Prostate gland (tissue), 2 donors: ENCODE results near the gene ACACB. TPM values are rescaled to one million over a fixed set of nuclear protein-coding genes. Genes with fewer than 3 reads are reported as not detected.

Experiments
- DNase-seq: peaks from one replicate; pipeline ENCODE4 v3.0.0-alpha.2; 2019; ENCODE audit warnings: low spot score
- H3K27ac ChIP-seq, 2 donors: fragments of 200-600 bp; sonication (generic); 2 replicates each; pipeline ENCODE4 v1.5.1; 2017 to 2019
- H3K27me3 ChIP-seq: fragments of 200-600 bp; sonication (generic); replicated peaks from 2 replicates; pipeline ENCODE4 v1.5.1; 2019; ENCODE audit not compliant: insufficient read depth
- H3K36me3 ChIP-seq, 2 donors: fragments of 200-600 bp; sonication (generic); 1 replicate in 1 of 2; 2 replicates in 1 of 2; pipeline versions ENCODE4 v1.5.1 to v1.8.1; 2017 to 2019
- H3K4me1 ChIP-seq: fragments of 200-600 bp; sonication (generic); replicated peaks from 2 replicates; pipeline ENCODE4 v1.5.1; 2019
- H3K4me3 ChIP-seq, 2 donors: fragments of 200-600 bp; sonication (generic); 2 replicates each; pipeline ENCODE4 v1.5.1; 2017 to 2019
- H3K9me3 ChIP-seq: fragments of 200-600 bp; sonication (generic); 2 replicates; pipeline ENCODE4 v1.5.1; 2017
- CTCF ChIP-seq, 4 experiments: fragments of 200-600 bp in 2 of 4; fragments of 450-650 bp in 2 of 4; sonication (generic) in 2 of 4; IDR thresholded peaks; 1 replicate in 3 of 4; 2 replicates in 1 of 4; pipeline ENCODE4 v1.5.1; 2016 to 2019; ENCODE audit warnings: antibody characterized with exemption in 4 of 4, mild to moderate bottlenecking in 2 of 4, moderate library complexity in 2 of 4
- POLR2A ChIP-seq: fragments of 450-650 bp; IDR thresholded peaks from one replicate; pipeline ENCODE4 v1.6.1; 2016; ENCODE audit warnings: antibody characterized with exemption, mild to moderate bottlenecking
- POLR2AphosphoS5 ChIP-seq: sonication (generic); formaldehyde crosslinking; IDR thresholded peaks from one replicate; pipeline ENCODE4 v1.6.1; 2017; ENCODE audit warnings: antibody characterized with exemption
- WGBS: methylation state at CpG from one replicate; pipeline ENCODE4 v1.1.5; 2018; 5-methylcytosine and 5-hydroxymethylcytosine counted together
- intact Hi-C: fragments of 100-400 bp; cut with DNase I; formaldehyde crosslinking; loops from one replicate; pipeline ENCODE4 v1.14.2; 2022
- total RNA-seq, 2 donors: library from RNA; depleted of rRNA; stranded (reverse); fragments of >200 nt; gene quantifications; one replicate each; pipeline ENCODE4 v1.1.0, GENCODE V29; 2016

ACACB gene
- total RNA-seq, 2 donors from 2014 or later = 52.5 to 63.3 TPM

- Histone ChIP-seq H3K27ac (no peak overlapping the region), H3K4me3 (no peak overlapping the region), H3K27me3 (no peaks in the 10 kb centered on the region), H3K36me3 (no peaks in the 10 kb centered on the region), H3K4me1 (no peaks in the 10 kb centered on the region), H3K9me3 (no peaks in the 10 kb centered on the region)
- intact Hi-C loops = no loop called here
- DNase-seq = no peak
- 68% methylated on average over 7 of the region's 7 CpGs for WGBS
- TF ChIP-seq POLR2A (no peak), POLR2AphosphoS5 (no peak)
Measured at GRCh38 chr12:109125791-109126190, 9.4 kb downstream of the ACACB start.

- Histone ChIP-seq H3K36me3 (no peaks in the 10 kb centered on the region), H3K9me3 (no peaks in the 10 kb centered on the region), H3K27me3 (no peaks in the 10 kb centered on the region), H3K4me1 (no peaks in the 10 kb centered on the region), H3K27ac (no peak overlapping the region), H3K4me3 (no peak overlapping the region)
- TF ChIP-seq POLR2AphosphoS5 = no peak
- no peak for TF ChIP-seq POLR2A
- no peak for TF ChIP-seq CTCF (IDR thresholded peaks at IDR 0.05)
- DNase-seq = no peak
- intact Hi-C loops = no loop called here
- 66% methylated on average over 3 of the region's 3 CpGs for WGBS
Measured at GRCh38 chr12:109126784-109127183, 10.4 kb downstream of the ACACB start.

DNA sequence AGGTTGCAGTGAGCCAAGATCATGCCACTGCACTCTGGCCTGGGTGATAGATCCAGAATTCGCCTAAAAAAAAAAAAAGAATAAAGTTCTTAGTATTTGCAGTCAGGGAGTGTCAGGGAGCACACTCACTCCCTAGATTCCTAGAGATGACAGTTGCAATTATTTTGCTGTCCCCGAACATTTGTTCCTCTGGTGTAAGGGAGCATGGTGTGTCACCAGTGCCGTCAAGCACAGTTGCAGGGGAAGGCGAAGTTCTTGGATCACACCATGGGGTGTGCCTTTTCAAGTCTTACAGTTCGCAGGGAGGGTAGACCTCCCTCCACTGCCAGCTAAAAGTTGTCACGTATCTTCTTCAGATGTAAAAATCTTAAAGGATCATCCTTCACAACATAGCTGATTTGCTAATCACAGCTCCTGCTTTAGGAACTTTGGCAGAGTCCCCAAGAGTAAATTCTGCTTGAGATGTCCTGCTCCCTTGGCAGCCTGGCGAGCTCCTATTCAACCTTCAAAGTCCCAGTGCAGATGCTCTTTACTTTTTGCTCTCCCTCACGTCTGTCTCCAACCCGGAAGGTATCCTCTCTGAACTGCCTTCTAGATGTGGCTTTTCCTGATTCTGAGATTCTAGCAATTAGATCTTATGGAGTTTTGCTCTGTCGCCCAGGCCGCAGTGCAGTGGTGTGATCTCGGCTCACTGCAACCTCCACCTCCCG, 11.3 kb downstream of the ACACB start:
- DNase-seq = no peak
- Histone ChIP-seq H3K27me3 (no peaks in the 10 kb centered on the region), H3K36me3 (no peaks in the 10 kb centered on the region), H3K4me3 (no peak overlapping the region), H3K27ac (no peak overlapping the region), H3K9me3 (no peaks in the 10 kb centered on the region), H3K4me1 (no peaks in the 10 kb centered on the region)
- TF ChIP-seq POLR2AphosphoS5 (no peak), POLR2A (no peak), CTCF (IDR thresholded peaks at IDR 0.05) (no peak)
- intact Hi-C loops = no loop called here
- WGBS = 92% methylated on average over 13 of the region's 13 CpGs

GRCh38 chr12:109130297-109131153, 14.1 kb downstream of the ACACB start:
- no peak for DNase-seq
- intact Hi-C loops = no loop called here
- WGBS = 83% methylated on average over 15 of the region's 15 CpGs

More at GRCh38 chr12:109130297-109131153, 14.1 kb downstream of the ACACB start:
- Histone ChIP-seq H3K4me1 (no peaks in the 10 kb centered on the region), H3K27ac (no peak overlapping the region), H3K36me3 (no peaks in the 10 kb centered on the region), H3K4me3 (no peak overlapping the region), H3K27me3 (no peaks in the 10 kb centered on the region), H3K9me3 (no peaks in the 10 kb centered on the region)
- TF ChIP-seq CTCF (IDR thresholded peaks at IDR 0.05) (no peak), POLR2A (no peak), POLR2AphosphoS5 (no peak)
